ENCODE data around the gene CD24. TPM values are rescaled to one million over a fixed set of nuclear protein-coding genes. Genes with fewer than 3 reads are reported as not detected.

CD24 gene
- total and polyA plus RNA-seq, 10 of the 15 experiments (the other 5 are each of a cell fraction or from before 2014, with no cell fraction given): 0.19 to 21.2 (median 9.0) TPM

DNA sequence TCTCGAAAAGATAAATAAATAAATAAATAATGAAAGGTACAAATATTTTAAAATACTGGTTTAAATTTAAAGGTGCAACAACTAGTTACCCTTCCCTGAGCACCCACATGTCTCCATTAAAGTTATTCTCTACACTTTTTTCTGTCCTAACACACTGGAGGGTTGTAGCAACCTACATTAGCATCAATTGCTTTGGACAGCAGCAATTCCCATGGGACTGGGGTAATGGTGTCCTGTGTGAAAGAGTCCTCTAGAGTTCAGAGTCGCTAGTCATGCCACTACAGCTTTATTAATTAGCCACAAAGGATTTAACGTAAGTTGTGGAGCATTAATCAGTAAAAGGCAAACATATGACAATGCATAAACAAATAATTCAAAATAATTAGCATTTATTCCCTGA lies 14.1 kb upstream of the CD24 start (continued):
- TF ChIP-seq NFYB (IDR thresholded peaks at IDR 0.05; ENCODE audit: insufficient read depth, low read depth, low read length) (no peak), SREBF1 (IDR thresholded peaks at IDR 0.05; ENCODE audit: low read length) (no peak), FOXK2 (IDR thresholded peaks at IDR 0.05) (no peak)
- TF ChIP-seq, protein P1, sequence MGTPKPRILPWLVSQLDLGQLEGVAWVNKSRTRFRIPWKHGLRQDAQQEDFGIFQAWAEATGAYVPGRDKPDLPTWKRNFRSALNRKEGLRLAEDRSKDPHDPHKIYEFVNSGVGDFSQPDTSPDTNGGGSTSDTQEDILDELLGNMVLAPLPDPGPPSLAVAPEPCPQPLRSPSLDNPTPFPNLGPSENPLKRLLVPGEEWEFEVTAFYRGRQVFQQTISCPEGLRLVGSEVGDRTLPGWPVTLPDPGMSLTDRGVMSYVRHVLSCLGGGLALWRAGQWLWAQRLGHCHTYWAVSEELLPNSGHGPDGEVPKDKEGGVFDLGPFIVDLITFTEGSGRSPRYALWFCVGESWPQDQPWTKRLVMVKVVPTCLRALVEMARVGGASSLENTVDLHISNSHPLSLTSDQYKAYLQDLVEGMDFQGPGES (IDR thresholded peaks at IDR 0.05): no peak

DNA sequence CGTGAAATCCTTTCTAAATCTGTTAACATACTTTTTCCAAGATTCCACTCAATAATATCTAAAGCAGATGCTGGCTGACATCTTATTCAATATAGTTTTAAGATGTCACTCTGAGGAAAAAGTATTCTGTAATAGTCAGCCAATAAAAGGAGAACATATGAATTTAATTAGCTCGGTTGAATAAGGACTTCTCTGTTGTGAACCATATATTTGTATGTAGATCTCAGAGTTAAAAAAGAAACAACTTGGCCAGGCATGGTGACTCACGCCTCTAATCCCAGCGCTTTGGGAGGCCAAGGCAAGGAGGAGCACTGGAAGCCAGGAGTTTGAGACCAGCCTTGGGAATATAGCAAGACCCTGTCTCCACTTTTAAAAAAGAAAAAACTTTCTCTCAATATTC lies 7.4 kb upstream of the CD24 start:
- no peak overlapping the region for H3K4me2 ChIP-seq (ENCODE audit: control insufficient read depth, insufficient read depth)
- intact Hi-C loops (cut with micrococcal nuclease; ENCODE audit: unreplicated experiment) (no loop called here), in situ Hi-C loops (cut with MboI) (loop anchor here (5.0 to 10.0 kb wide), 3 partner anchors 375 to 647 kb away; no protein-coding TSS in a partner anchor)
- no peaks in the 10 kb centered on the region; a peak in 1 of 4 replicates for H3K27me3 ChIP-seq (replicated peaks in 1 of 2; ENCODE audit: control insufficient read depth in 2 of 2, insufficient read depth in 2 of 2, low read length in 1 of 2)
- no peak for ATAC-seq
- POLR2A ChIA-PET: no interaction called here
- no peak for FAIRE-seq
- H3K4me1 ChIP-seq (ENCODE audit: control insufficient read depth, insufficient read depth, low read length): no peaks in the 10 kb centered on the region
- RAD21 ChIA-PET (ENCODE audit: unreplicated experiment): interaction anchor here (0.7 to 0.8 kb wide), 2 partner anchors 16 to 285 kb away, joined by 3 to 4 read pairs; no protein-coding TSS in a partner anchor
- H3K36me3 ChIP-seq (ENCODE audit: control insufficient read depth in 2 of 2, insufficient read depth in 2 of 2, low read length in 1 of 2): no peaks in the 10 kb centered on the region
- H3K9me3 ChIP-seq (replicated peaks; ENCODE audit: control insufficient read depth, insufficient read depth, low read length): no peaks in the 10 kb centered on the region
- H4K20me1 ChIP-seq (ENCODE audit: control insufficient read depth, insufficient read depth): no peaks in the 10 kb centered on the region
- CTCF ChIA-PET: interaction anchor here (1.0 to 4.2 kb wide), 2 partner anchors 15 to 542 kb away, joined by 3 to 29 read pairs; no protein-coding TSS in a partner anchor
- no peak overlapping the region for H3K9ac ChIP-seq (ENCODE audit: control insufficient read depth, insufficient read depth, low read length)
- SMC1A ChIA-PET (ENCODE audit: uncharacterized antibody, unreplicated experiment): interaction anchor here (1.3 to 3.6 kb wide), 3 partner anchors 372 to 537 kb away, joined by 4 to 34 read pairs (median 4); no protein-coding TSS in a partner anchor
- no peak for TF ChIP-seq BMI1 (IDR thresholded peaks at IDR 0.05; ENCODE audit: borderline replicate concordance)
- TF ChIP-seq WRNIP1 (IDR thresholded peaks at IDR 0.05; ENCODE audit: borderline replicate concordance, low read depth, low read length): no peak
- TF ChIP-seq JUND (IDR thresholded peaks at IDR 0.05; ENCODE audit: low read depth, low read length): no peak
- TF ChIP-seq TCF7 (IDR thresholded peaks at IDR 0.05; ENCODE audit: borderline replicate concordance): no peak
- TF ChIP-seq EP300 (IDR thresholded peaks at IDR 0.05; ENCODE audit: borderline replicate concordance in 1 of 2, control insufficient read depth in 1 of 2, low read depth in 2 of 2, low read length in 2 of 2): no peak
- no peak for TF ChIP-seq TAF1 (IDR thresholded peaks at IDR 0.05; ENCODE audit: borderline replicate concordance, low read depth, low read length)
- TF ChIP-seq IKZF2 (IDR thresholded peaks at IDR 0.05): no peak
- no peak for TF ChIP-seq ZNF24 (IDR thresholded peaks at IDR 0.05)
- TF ChIP-seq NR2F1 (conservative IDR thresholded peaks at IDR 0.05): no peak
- TF ChIP-seq EED (IDR thresholded peaks at IDR 0.05; ENCODE audit: low read depth): no peak
- no peak for TF ChIP-seq EGR1 (IDR thresholded peaks at IDR 0.05; ENCODE audit: borderline replicate concordance in 1 of 2, low read depth in 2 of 2, low read length in 2 of 2)
- no peak for TF ChIP-seq IRF4 (IDR thresholded peaks at IDR 0.05; ENCODE audit: low read depth, low read length)
- no peak for TF ChIP-seq GATAD2B (conservative IDR thresholded peaks at IDR 0.05; ENCODE audit: low read depth)
- TF ChIP-seq SPI1 (IDR thresholded peaks at IDR 0.05; ENCODE audit: borderline replicate concordance, insufficient read depth, low read depth, low read length): no peak
- TF ChIP-seq BRCA1 (IDR thresholded peaks at IDR 0.05; ENCODE audit: low read depth, low read length): no peak
- no peak for TF ChIP-seq RAD21 (IDR thresholded peaks at IDR 0.05; ENCODE audit: insufficient read depth, low read depth, low read length)
- TF ChIP-seq TCF3 (IDR thresholded peaks at IDR 0.05; ENCODE audit: borderline replicate concordance, insufficient read depth, low read depth, low read length): no peak
- no peak for DNase-seq (ENCODE audit: low read depth, low spot score)
- no peak overlapping the region for H3K27ac ChIP-seq (ENCODE audit: control insufficient read depth, insufficient read depth)
- BruUV-seq (replicated peaks): no TSS peak
- no peak overlapping the region for H2AFZ ChIP-seq (ENCODE audit: control insufficient read depth, low read depth, low read length)
- WGBS (ENCODE audit: insufficient coverage, insufficient replicate concordance, low lambda C conversion rate, missing lambda C conversion rate): 62% methylated on average over 4 of the region's 4 CpGs
- no peak overlapping the region for H3K4me3 ChIP-seq
- H3K79me2 ChIP-seq (ENCODE audit: control insufficient read depth, insufficient read depth, low read length): no peaks in the 10 kb centered on the region
